Chondrocyte (in vitro differentiated cells): ENCODE data around the gene ALDH1L1. TPM values are rescaled to one million over a fixed set of nuclear protein-coding genes. Genes with fewer than 3 reads are reported as not detected.
A peak's percentile ranks its signal among the peaks of the same experiment; 100 is the strongest.

ENCODE experiments used
- DNase-seq: peaks from one replicate; pipeline ENCODE4 v3.0.0; 2021; ENCODE audit warnings: mixed read lengths, low spot score
- H3K27ac Mint-ChIP-seq: one replicate; pipeline ENCODE4 v1.8.0; 2021; ENCODE audit warnings: mild to moderate bottlenecking, moderate library complexity, mixed read lengths; ENCODE audit not compliant: unreplicated experiment
- H3K27me3 Mint-ChIP-seq: 2 replicates; pipeline ENCODE4 v1.8.0; 2021; ENCODE audit warnings: low read depth, mixed read lengths
- H3K36me3 Mint-ChIP-seq: 2 replicates; pipeline ENCODE4 v1.8.0; 2021; ENCODE audit warnings: low read depth, mixed read lengths
- H3K4me1 Mint-ChIP-seq: 2 replicates; pipeline ENCODE4 v1.8.0; 2021; ENCODE audit warnings: low read depth, mild to moderate bottlenecking, mixed read lengths
- H3K4me3 Mint-ChIP-seq: one replicate; pipeline ENCODE4 v1.8.0; 2021; ENCODE audit warnings: mild to moderate bottlenecking, moderate library complexity, mixed read lengths; ENCODE audit not compliant: unreplicated experiment
- H3K9me3 Mint-ChIP-seq: 2 replicates; pipeline ENCODE4 v1.8.0; 2021; ENCODE audit warnings: low read depth, mixed read lengths
- CTCF ChIP-seq: fragments of 200-600 bp; sonication (generic); IDR thresholded peaks from 2 replicates; pipeline ENCODE4 v1.5.0; 2021; ENCODE audit warnings: antibody characterized with exemption, mild to moderate bottlenecking, moderate library complexity
- total RNA-seq: library from RNA; stranded (reverse); gene quantifications from 3 replicates; pipeline ENCODE4 v1.2.1, GENCODE V29; 2021

ALDH1L1 gene
- total RNA-seq, 1 donor from 2014 or later: 0.60 TPM

DNA sequence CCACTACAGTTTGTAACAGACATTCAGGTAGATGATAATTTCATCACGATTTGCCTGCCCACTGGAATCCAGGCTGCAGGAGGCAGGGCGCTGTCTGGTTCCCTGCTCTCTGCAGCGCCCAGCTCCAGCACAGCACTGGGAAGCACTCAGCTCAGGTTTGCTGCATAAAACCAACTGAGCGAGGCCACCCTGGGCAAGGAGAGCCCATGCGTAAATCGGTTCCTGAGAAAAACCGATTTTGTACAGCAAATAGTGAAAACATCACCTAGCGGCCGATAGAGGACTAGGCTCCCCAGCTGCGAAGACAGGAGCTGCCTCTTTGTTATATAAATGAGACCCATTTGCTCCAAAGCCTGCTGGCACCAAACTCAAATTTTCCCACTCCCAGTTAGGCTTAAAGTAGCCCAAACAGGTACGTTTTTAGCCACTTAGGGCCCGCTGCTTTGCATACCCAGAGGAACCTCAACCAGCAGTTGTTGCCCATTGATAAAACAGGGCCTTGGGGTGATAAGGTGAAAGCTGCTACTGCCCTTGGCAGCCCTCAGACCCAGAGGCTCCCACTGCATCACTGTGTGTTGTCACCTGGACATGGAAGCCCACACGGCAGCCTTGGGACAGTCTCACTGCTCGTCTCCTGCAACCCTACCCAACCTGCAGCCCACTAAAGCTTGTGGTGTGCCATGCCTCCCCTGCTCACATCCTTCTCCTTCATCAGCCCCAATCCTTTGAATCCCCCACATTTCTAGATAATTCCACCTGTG lies 47.5 kb downstream of the ALDH1L1 start:
- no peaks in the 10 kb centered on the region for H3K36me3 Mint-ChIP-seq
- DNase-seq: peak; percentile 51
- peaks cover 17% of the 10 kb centered on the region for H3K27me3 Mint-ChIP-seq
- no peak overlapping the region for H3K27ac Mint-ChIP-seq
- no peaks in the 10 kb centered on the region for H3K4me1 Mint-ChIP-seq
- no peaks in the 10 kb centered on the region for H3K9me3 Mint-ChIP-seq
- H3K4me3 Mint-ChIP-seq: no peak overlapping the region
- peak; percentile 64 for TF ChIP-seq CTCF

GRCh38 chr3:126131881-126132750 lies 48.3 kb downstream of the ALDH1L1 start:
- Mint-ChIP-seq H3K27ac (no peak overlapping the region), H3K36me3 (no peaks in the 10 kb centered on the region), H3K9me3 (no peaks in the 10 kb centered on the region), H3K4me1 (no peaks in the 10 kb centered on the region), H3K27me3 (peaks cover 16% of the 10 kb centered on the region), H3K4me3 (no peak overlapping the region)
- peak; percentile 72 for DNase-seq
- TF ChIP-seq CTCF: no peak

DNA sequence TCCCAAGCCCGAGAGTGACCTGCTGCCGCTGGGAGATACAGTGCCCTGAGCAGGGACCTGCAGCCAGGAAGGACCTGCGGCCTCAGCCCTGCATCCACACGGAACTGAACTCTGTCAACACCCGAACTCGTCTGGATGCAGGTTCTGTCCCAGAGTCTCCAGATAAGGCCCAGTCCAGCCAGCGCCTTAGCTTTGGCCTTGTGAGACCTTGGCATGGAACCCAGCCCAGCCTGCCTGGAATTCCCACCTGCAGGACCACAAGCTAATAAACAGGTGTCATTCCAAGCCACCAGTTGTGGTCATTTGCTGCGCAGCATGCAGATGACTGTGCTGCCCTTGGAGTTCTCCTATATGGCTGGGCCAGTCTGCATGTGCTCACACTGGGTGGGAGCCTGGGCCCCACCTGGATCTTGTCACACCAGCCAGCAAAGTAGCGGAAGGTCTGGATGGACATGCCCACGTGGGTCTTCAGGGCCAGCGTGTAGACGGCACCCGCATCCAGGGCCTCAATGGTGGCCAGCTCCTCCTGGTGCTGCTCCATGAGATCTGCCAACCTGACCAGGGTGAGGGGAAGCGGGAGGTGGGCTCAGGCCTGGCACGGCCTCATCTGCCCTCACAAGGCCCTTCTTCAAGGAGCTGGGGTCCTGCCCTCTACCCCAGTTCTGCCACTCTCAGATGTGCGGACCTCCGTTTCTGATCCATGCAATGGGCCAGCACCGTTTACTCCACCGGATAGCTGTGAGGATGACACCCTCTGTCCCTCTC lies 49.2 kb downstream of the ALDH1L1 start:
- Mint-ChIP-seq H3K4me3 (no peak overlapping the region), H3K4me1 (no peaks in the 10 kb centered on the region), H3K36me3 (no peaks in the 10 kb centered on the region), H3K9me3 (no peaks in the 10 kb centered on the region), H3K27me3 (peaks cover 15% of the 10 kb centered on the region), H3K27ac (no peak overlapping the region)
- peak; percentile 68 for DNase-seq
- TF ChIP-seq CTCF: no peak

DNA sequence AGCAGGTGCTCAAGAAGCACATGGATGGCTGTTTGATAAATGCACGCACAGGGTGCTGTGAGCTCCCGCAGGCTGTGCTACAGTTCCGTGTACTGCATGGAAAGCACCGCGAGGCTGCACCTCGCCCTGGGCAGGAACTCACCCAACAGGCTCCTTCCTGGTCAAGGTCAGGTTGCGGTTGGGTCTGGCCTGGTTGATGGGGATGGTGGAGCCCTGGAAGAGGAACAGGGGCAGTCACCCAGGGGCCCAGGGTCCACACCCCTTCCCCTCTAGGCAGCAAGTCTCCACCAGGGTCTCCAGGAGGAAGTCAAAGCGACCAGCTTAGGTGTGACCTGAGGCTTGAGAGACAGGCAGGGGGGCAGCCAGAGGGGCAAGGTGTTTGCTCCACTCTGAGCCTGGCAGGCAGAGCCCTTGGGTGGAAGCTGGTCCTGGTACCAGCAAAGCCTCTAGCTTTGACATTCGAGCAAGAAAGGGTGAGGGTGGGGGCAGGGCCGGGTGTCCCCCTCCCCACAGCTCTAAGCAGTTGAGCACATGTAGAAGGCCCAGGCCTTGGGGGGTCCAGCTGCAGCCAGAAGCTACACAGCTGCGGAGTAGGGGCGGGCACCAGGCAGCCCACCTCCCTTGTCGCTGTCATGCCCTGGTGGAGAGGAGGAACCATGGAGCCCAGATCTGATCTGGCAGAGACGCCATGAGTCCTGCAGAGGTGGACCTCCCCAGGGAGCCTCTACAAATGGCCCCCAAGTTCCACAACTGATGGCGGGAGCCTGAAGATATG lies 50.1 kb downstream of the ALDH1L1 start:
- Mint-ChIP-seq H3K27me3 (peaks cover 12% of the 10 kb centered on the region), H3K4me1 (no peaks in the 10 kb centered on the region), H3K9me3 (no peaks in the 10 kb centered on the region), H3K27ac (no peak overlapping the region), H3K4me3 (no peak overlapping the region), H3K36me3 (no peaks in the 10 kb centered on the region)
- no peak for TF ChIP-seq CTCF
- DNase-seq: peak; percentile 72
